ENCODE measurements around the gene SAV1. TPM values are rescaled to one million over a fixed set of nuclear protein-coding genes. Genes with fewer than 3 reads are reported as not detected.

Gene SAV1
- total and polyA plus RNA-seq, 7 donors, result 10.9 to 38.2 (median 32.0) TPM

DNA sequence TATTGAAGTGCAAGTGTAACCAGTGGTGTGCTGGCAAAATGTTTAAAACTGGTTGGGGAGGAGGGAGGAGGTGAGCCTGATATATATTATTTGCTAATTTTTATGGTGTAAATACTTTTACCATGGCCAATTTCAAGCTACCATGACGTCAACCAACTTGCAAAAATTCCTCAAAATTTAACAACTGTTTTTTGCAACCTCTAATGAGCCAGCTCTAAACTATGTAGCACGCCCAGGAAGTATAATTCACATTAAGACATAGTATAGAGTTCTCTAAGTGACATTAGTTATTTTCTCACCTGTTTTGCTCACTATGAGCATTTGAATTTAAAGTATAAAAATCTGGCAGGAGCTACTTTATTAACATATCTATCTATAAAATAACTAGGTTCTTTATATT, 66.7 kb downstream of the SAV1 start:
- Histone ChIP-seq H3K27ac (no peak overlapping the region), H3K27me3 (no peaks in the 10 kb centered on the region), H3K4me3 (no peak overlapping the region), H3K9me3 (no peaks in the 10 kb centered on the region), H3K36me3 (peaks cover 0 to under 1% (median 0%) of the 10 kb centered on the region in 4 donors), H3K4me1 (no peaks in the 10 kb centered on the region)
- TF ChIP-seq, protein P1, sequence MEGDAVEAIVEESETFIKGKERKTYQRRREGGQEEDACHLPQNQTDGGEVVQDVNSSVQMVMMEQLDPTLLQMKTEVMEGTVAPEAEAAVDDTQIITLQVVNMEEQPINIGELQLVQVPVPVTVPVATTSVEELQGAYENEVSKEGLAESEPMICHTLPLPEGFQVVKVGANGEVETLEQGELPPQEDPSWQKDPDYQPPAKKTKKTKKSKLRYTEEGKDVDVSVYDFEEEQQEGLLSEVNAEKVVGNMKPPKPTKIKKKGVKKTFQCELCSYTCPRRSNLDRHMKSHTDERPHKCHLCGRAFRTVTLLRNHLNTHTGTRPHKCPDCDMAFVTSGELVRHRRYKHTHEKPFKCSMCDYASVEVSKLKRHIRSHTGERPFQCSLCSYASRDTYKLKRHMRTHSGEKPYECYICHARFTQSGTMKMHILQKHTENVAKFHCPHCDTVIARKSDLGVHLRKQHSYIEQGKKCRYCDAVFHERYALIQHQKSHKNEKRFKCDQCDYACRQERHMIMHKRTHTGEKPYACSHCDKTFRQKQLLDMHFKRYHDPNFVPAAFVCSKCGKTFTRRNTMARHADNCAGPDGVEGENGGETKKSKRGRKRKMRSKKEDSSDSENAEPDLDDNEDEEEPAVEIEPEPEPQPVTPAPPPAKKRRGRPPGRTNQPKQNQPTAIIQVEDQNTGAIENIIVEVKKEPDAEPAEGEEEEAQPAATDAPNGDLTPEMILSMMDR (IDR thresholded peaks at IDR 0.05), result no peak
- TF ChIP-seq EP300 (IDR thresholded peaks at IDR 0.05), result no peak
- no peak for TF ChIP-seq POLR2A (IDR thresholded peaks at IDR 0.05)
- no peak for TF ChIP-seq POLR2AphosphoS5 (IDR thresholded peaks at IDR 0.05)
- 85 to 91% methylated on average over 2 of the region's 2 CpGs for WGBS, 2 donors
- no peak for DNase-seq
- intact Hi-C loops (cut with DNase I), result loop anchor here (5.0 kb wide), 2 partner anchors 111 to 176 kb away; no protein-coding TSS in a partner anchor

GRCh38 chr14:50600849-50601248, 67.3 kb downstream of the SAV1 start:
- WGBS, 2 donors, result 87 to 90% methylated on average over 5 of the region's 5 CpGs
- TF ChIP-seq POLR2AphosphoS5 (IDR thresholded peaks at IDR 0.05) (no peak), POLR2A (IDR thresholded peaks at IDR 0.05) (no peak), EP300 (IDR thresholded peaks at IDR 0.05) (no peak)
- TF ChIP-seq, protein P1 (IDR thresholded peaks at IDR 0.05), result no peak
- H3K4me3 ChIP-seq, result no peak overlapping the region
- H3K27ac ChIP-seq, result no peak overlapping the region
- no peaks in the 10 kb centered on the region for H3K27me3 ChIP-seq
- H3K36me3 ChIP-seq, result peaks cover 0 to 6% (median 0%) of the 10 kb centered on the region in 4 donors
- no peaks in the 10 kb centered on the region for H3K4me1 ChIP-seq
- DNase-seq, result no peak
- intact Hi-C loops (cut with DNase I), result loop anchor here (5.0 kb wide), 2 partner anchors 111 to 176 kb away; no protein-coding TSS in a partner anchor
- no peaks in the 10 kb centered on the region for H3K9me3 ChIP-seq

DNA sequence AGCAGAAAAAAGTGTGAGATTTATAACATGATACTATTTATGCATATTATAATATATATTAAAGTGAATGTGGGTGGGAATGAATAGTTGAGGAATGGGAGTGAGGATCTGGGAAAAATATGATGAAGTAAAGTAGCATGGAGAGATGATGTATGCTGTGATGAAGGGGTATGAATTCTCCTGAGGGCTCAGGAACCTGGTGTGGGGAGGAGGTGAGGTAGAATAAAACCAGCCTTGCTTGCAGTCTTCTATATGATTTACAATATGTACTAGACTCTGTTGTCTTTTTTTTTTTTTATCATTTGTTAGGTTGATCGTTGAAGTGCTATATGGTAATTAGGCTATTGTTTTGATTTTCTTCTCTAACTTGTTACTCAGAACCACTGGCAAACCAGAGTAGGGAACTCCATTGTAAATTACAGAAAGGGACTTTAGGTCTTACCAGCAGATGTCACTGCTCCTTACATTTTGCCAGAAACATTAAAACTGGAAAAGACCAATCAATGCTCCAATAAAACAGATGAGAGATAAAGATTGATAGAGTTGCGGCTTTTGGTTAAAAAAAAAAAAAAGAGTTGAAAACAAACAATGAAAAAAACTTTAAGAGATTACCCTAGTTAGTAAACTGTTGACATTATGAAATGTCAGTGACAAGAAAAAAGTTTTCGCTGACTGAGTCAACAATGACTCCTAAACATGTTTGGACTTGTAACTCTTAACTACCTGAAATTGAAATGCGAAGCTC, 68.2 kb downstream of the SAV1 start:
- 11 to 55% methylated on average over 4 of the region's 4 CpGs for WGBS, 2 donors
- DNase-seq, result no peak
- H3K27me3 ChIP-seq, result no peaks in the 10 kb centered on the region
- no peaks in the 10 kb centered on the region for H3K4me1 ChIP-seq
- H3K9me3 ChIP-seq, result no peaks in the 10 kb centered on the region
- H3K27ac ChIP-seq, result no peak overlapping the region
- peaks cover 0 to 7% (median 0%) of the 10 kb centered on the region in 4 donors for H3K36me3 ChIP-seq
- TF ChIP-seq POLR2AphosphoS5 (IDR thresholded peaks at IDR 0.05) (no peak), POLR2A (IDR thresholded peaks at IDR 0.05) (no peak), EP300 (IDR thresholded peaks at IDR 0.05) (no peak)
- TF ChIP-seq, protein P1 (IDR thresholded peaks at IDR 0.05), result peak in 3 of 4 experiments; percentile 25 to 44 (median 33)
- intact Hi-C loops (cut with DNase I), result loop anchor here (5.0 kb wide), 2 partner anchors 112 to 177 kb away; no protein-coding TSS in a partner anchor
- H3K4me3 ChIP-seq, result no peak overlapping the region

DNA sequence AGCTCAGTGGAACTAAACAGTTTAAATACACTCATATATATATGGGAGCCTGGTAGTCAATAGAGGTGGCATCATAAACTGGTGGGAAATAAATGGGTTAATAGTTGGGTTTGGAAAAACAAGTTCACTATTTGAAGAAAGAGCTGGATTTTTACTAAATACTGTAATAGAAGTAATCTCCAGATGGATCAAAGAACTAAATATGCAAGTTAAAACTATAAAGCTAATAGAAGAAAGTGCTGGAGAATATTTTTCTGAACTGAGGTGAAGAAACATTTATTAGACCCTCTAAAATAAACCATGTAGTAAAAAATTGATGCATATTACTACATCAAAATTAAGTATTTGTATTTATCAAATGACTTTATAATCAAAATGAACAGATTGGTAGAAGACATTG, 69.3 kb downstream of the SAV1 start:
- no peaks in the 10 kb centered on the region for H3K9me3 ChIP-seq
- H3K27me3 ChIP-seq, result no peaks in the 10 kb centered on the region
- intact Hi-C loops (cut with DNase I), result no loop called here
- TF ChIP-seq POLR2A (IDR thresholded peaks at IDR 0.05) (no peak), POLR2AphosphoS5 (IDR thresholded peaks at IDR 0.05) (no peak), EP300 (IDR thresholded peaks at IDR 0.05) (no peak)
- TF ChIP-seq, protein P1 (IDR thresholded peaks at IDR 0.05), result no peak
- DNase-seq, result no peak
- no peak overlapping the region for H3K27ac ChIP-seq
- H3K4me1 ChIP-seq, result no peaks in the 10 kb centered on the region
- H3K4me3 ChIP-seq, result no peak overlapping the region
- peaks cover 0 to 16% (median 0%) of the 10 kb centered on the region in 4 donors for H3K36me3 ChIP-seq

Measured in sigmoid colon (tissue), 7 donors.